ENCODE measurements around the gene LRRC7.

Gene LRRC7

GRCh38 chr1:69755647-69756046 is 187.9 kb downstream of the LRRC7 start:
- Histone ChIP-seq H3K27me3 (ENCODE audit: control insufficient read depth in 3 of 3, insufficient read depth in 3 of 3, low read depth in 1 of 3, low read length in 3 of 3) (no peaks in the 10 kb centered on the region), H3K79me1 (ENCODE audit: low read depth, low read length) (no peaks in the 10 kb centered on the region), H3K36me3 (replicated peaks in 1 of 2; ENCODE audit: control insufficient read depth in 2 of 2, insufficient read depth in 2 of 2, low read length in 2 of 2) (no peaks in the 10 kb centered on the region), H3K4me3 (ENCODE audit: low read length in 2 of 2) (no peak overlapping the region), H3K27ac (replicated peaks; ENCODE audit: low read length) (no peak overlapping the region), H2BK15ac (ENCODE audit: low read length) (no peak overlapping the region), H2AFZ (ENCODE audit: low read length) (no peak overlapping the region), H3K18ac (ENCODE audit: low read length) (no peak overlapping the region), H4K8ac (ENCODE audit: low read depth, low read length) (no peak overlapping the region), H2BK12ac (ENCODE audit: low read length) (no peak overlapping the region), H2BK5ac (ENCODE audit: low read length) (no peak overlapping the region), H4K91ac (ENCODE audit: low read depth, low read length, poor library complexity) (no peak overlapping the region), H2AK5ac (ENCODE audit: low read depth, low read length) (no peak overlapping the region), H3K9me3 (replicated peaks in 1 of 2; ENCODE audit: control insufficient read depth in 2 of 2, insufficient read depth in 1 of 2, low read depth in 1 of 2, low read length in 2 of 2) (no peaks in the 10 kb centered on the region), H3K4me2 (ENCODE audit: insufficient read depth, low read length, poor library complexity, severe bottlenecking) (no peak overlapping the region), H3K14ac (ENCODE audit: low read length) (no peak overlapping the region), H3K23ac (ENCODE audit: low read depth, low read length, poor library complexity) (no peak overlapping the region), H3K4me1 (ENCODE audit: control insufficient read depth in 2 of 2, insufficient read depth in 1 of 2, low read depth in 1 of 2, low read length in 2 of 2) (no peaks in the 10 kb centered on the region), H2BK120ac (ENCODE audit: low read depth, low read length) (no peak overlapping the region), H3K9ac (ENCODE audit: low read depth, low read length, poor library complexity) (no peak overlapping the region), H3K4ac (ENCODE audit: low read length) (no peak overlapping the region)
- no CpG with 5 or more reads among the region's 1 CpG for WGBS, 2 donors (ENCODE audit: extremely low coverage in 2 of 2, insufficient read length in 2 of 2, insufficient replicate concordance in 1 of 2)
- DNase-seq (ENCODE audit: low spot score), result no peak

DNA sequence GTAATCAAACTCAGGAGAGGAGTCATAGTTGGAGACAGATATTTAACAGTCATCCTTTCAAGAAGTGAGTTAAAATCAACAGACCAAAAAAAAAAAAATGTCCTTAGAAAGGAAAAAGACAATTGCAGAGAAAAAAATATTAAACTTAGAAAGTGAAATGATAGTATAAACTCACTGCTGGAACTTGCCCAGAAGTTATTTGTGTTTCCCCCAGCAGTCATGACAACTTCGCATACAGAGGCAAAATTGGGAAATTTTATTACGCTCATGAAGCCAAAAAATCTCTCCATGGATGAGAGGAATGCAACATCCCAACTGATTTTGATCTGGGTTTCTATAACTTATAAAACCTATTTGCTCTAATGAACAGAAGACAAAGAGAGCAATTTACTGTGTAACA is 198.2 kb downstream of the LRRC7 start:
- no peak overlapping the region for H4K91ac ChIP-seq (ENCODE audit: low read depth, low read length, poor library complexity)

DNA sequence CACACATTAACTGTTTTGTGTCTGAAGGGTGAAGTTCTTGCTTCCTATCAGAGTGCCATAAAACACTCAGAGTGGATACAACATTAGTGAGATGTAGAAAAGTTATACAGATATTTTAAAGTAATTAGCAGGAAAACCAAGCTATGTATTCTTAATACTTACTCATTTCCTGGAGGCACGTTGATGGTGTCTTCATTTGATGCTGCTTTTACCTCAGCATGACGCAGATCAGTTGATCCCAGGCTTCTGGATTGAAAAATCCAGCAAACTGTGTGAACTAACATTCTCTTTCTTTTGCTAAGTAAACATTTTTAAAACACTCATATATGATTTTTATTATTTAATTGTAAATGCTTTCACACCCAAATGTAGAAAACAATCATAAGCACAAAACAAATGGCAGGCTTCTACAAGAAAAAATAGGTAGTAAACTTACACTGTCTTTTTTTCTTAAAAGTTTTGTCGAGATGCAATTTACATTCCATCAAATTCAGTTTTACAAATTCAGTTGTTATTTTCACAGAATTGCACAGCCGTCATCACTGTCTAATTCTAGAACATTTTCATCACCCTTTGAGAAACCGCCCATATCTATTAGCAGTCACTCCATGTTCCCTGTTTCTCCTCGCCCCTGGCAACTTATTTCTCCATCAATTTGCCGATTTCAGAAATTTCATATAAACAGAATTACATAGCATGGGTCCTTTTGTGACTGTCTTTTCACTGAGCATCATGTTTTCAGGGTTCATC is 198.9 kb downstream of the LRRC7 start:
- no peak for DNase-seq (ENCODE audit: low spot score)
- H4K91ac ChIP-seq (ENCODE audit: low read depth, low read length, poor library complexity), result no peak overlapping the region
- H3K4me1 ChIP-seq (ENCODE audit: control insufficient read depth in 2 of 2, insufficient read depth in 1 of 2, low read depth in 1 of 2, low read length in 2 of 2), result no peaks in the 10 kb centered on the region
- no peak overlapping the region for H3K23ac ChIP-seq (ENCODE audit: low read depth, low read length, poor library complexity)
- no peak overlapping the region for H2BK15ac ChIP-seq (ENCODE audit: low read length)
- no peaks in the 10 kb centered on the region for H3K36me3 ChIP-seq (replicated peaks in 1 of 2; ENCODE audit: control insufficient read depth in 2 of 2, insufficient read depth in 2 of 2, low read length in 2 of 2)
- WGBS, 2 donors (ENCODE audit: extremely low coverage in 2 of 2, insufficient read length in 2 of 2, insufficient replicate concordance in 1 of 2), result no CpG with 5 or more reads among the region's 7 CpGs
- H4K8ac ChIP-seq (ENCODE audit: low read depth, low read length), result no peak overlapping the region
- H3K9ac ChIP-seq (ENCODE audit: low read depth, low read length, poor library complexity), result no peak overlapping the region
- no peak overlapping the region for H2AFZ ChIP-seq (ENCODE audit: low read length)
- no peak overlapping the region for H3K18ac ChIP-seq (ENCODE audit: low read length)
- H2AK5ac ChIP-seq (ENCODE audit: low read depth, low read length), result no peak overlapping the region
- no peak overlapping the region for H3K4me3 ChIP-seq (ENCODE audit: low read length in 2 of 2)
- no peak overlapping the region for H3K27ac ChIP-seq (replicated peaks; ENCODE audit: low read length)
- no peak overlapping the region for H3K4me2 ChIP-seq (ENCODE audit: insufficient read depth, low read length, poor library complexity, severe bottlenecking)
- no peaks in the 10 kb centered on the region for H3K79me1 ChIP-seq (ENCODE audit: low read depth, low read length)
- H2BK12ac ChIP-seq (ENCODE audit: low read length), result no peak overlapping the region
- H2BK5ac ChIP-seq (ENCODE audit: low read length), result no peak overlapping the region
- no peak overlapping the region for H2BK120ac ChIP-seq (ENCODE audit: low read depth, low read length)
- H3K4ac ChIP-seq (ENCODE audit: low read length), result no peak overlapping the region
- no peaks in the 10 kb centered on the region for H3K27me3 ChIP-seq (ENCODE audit: control insufficient read depth in 3 of 3, insufficient read depth in 3 of 3, low read depth in 1 of 3, low read length in 3 of 3)
- no peak overlapping the region for H3K14ac ChIP-seq (ENCODE audit: low read length)
- no peaks in the 10 kb centered on the region for H3K9me3 ChIP-seq (replicated peaks in 1 of 2; ENCODE audit: control insufficient read depth in 2 of 2, insufficient read depth in 1 of 2, low read depth in 1 of 2, low read length in 2 of 2)

More for the DNA sequence above, 198.2 kb downstream of the LRRC7 start:
- Histone ChIP-seq H3K4me3 (ENCODE audit: low read length in 2 of 2) (no peak overlapping the region), H3K9me3 (replicated peaks in 1 of 2; ENCODE audit: control insufficient read depth in 2 of 2, insufficient read depth in 1 of 2, low read depth in 1 of 2, low read length in 2 of 2) (no peaks in the 10 kb centered on the region), H3K18ac (ENCODE audit: low read length) (no peak overlapping the region), H2BK5ac (ENCODE audit: low read length) (no peak overlapping the region), H2BK15ac (ENCODE audit: low read length) (no peak overlapping the region), H3K4ac (ENCODE audit: low read length) (no peak overlapping the region), H2AK5ac (ENCODE audit: low read depth, low read length) (no peak overlapping the region), H3K4me2 (ENCODE audit: insufficient read depth, low read length, poor library complexity, severe bottlenecking) (no peak overlapping the region), H3K27ac (replicated peaks; ENCODE audit: low read length) (no peak overlapping the region), H3K27me3 (ENCODE audit: control insufficient read depth in 3 of 3, insufficient read depth in 3 of 3, low read depth in 1 of 3, low read length in 3 of 3) (no peaks in the 10 kb centered on the region), H3K36me3 (replicated peaks in 1 of 2; ENCODE audit: control insufficient read depth in 2 of 2, insufficient read depth in 2 of 2, low read length in 2 of 2) (no peaks in the 10 kb centered on the region), H3K23ac (ENCODE audit: low read depth, low read length, poor library complexity) (no peak overlapping the region), H2AFZ (ENCODE audit: low read length) (no peak overlapping the region), H3K4me1 (ENCODE audit: control insufficient read depth in 2 of 2, insufficient read depth in 1 of 2, low read depth in 1 of 2, low read length in 2 of 2) (no peaks in the 10 kb centered on the region), H3K14ac (ENCODE audit: low read length) (no peak overlapping the region), H3K9ac (ENCODE audit: low read depth, low read length, poor library complexity) (no peak overlapping the region), H4K8ac (ENCODE audit: low read depth, low read length) (no peak overlapping the region), H2BK12ac (ENCODE audit: low read length) (no peak overlapping the region), H2BK120ac (ENCODE audit: low read depth, low read length) (no peak overlapping the region), H3K79me1 (ENCODE audit: low read depth, low read length) (no peaks in the 10 kb centered on the region)
- no CpG with 5 or more reads among the region's 2 CpGs for WGBS, 2 donors (ENCODE audit: extremely low coverage in 2 of 2, insufficient read length in 2 of 2, insufficient replicate concordance in 1 of 2)
- DNase-seq (ENCODE audit: low spot score), result no peak

DNA sequence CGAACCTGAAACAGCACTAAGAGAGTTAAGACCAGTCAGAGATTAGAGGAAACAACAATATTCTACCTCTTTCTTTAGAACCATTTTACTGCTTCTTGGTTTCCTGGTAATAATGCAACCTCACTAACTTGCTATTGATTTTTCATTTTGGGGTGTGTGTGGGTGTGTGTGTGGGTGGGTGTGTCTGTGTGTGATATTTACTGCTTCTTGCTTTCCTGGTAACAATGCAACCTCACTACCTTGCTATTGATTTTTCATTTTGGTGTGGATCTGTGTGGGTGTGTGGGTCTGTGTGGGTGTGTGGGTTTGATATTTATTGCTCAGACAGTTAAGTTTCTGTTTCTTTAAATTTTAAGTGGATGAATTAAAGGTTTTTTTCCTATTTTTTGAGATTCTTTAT is 208.8 kb downstream of the LRRC7 start:
- H3K14ac ChIP-seq (ENCODE audit: low read length), result no peak overlapping the region
- H4K8ac ChIP-seq (ENCODE audit: low read depth, low read length), result no peak overlapping the region
- no peak overlapping the region for H3K18ac ChIP-seq (ENCODE audit: low read length)
- no peak overlapping the region for H3K23ac ChIP-seq (ENCODE audit: low read depth, low read length, poor library complexity)
- H2AFZ ChIP-seq (ENCODE audit: low read length), result no peak overlapping the region
- H3K27me3 ChIP-seq (ENCODE audit: control insufficient read depth in 3 of 3, insufficient read depth in 3 of 3, low read depth in 1 of 3, low read length in 3 of 3), result no peaks in the 10 kb centered on the region
- no peak overlapping the region for H2BK15ac ChIP-seq (ENCODE audit: low read length)
- H3K27ac ChIP-seq (replicated peaks; ENCODE audit: low read length), result no peak overlapping the region
- no peaks in the 10 kb centered on the region for H3K4me1 ChIP-seq (ENCODE audit: control insufficient read depth in 2 of 2, insufficient read depth in 1 of 2, low read depth in 1 of 2, low read length in 2 of 2)
- DNase-seq (ENCODE audit: low spot score), result no peak
- H3K4ac ChIP-seq (ENCODE audit: low read length), result no peak overlapping the region
- no peak overlapping the region for H2BK5ac ChIP-seq (ENCODE audit: low read length)
- H2AK5ac ChIP-seq (ENCODE audit: low read depth, low read length), result no peak overlapping the region
- H2BK120ac ChIP-seq (ENCODE audit: low read depth, low read length), result no peak overlapping the region
- no peak overlapping the region for H3K4me2 ChIP-seq (ENCODE audit: insufficient read depth, low read length, poor library complexity, severe bottlenecking)
- no peak overlapping the region for H4K91ac ChIP-seq (ENCODE audit: low read depth, low read length, poor library complexity)
- no peak overlapping the region for H3K4me3 ChIP-seq (ENCODE audit: low read length in 2 of 2)
- no peak overlapping the region for H2BK12ac ChIP-seq (ENCODE audit: low read length)
- H3K9ac ChIP-seq (ENCODE audit: low read depth, low read length, poor library complexity), result no peak overlapping the region
- H3K9me3 ChIP-seq (replicated peaks in 1 of 2; ENCODE audit: control insufficient read depth in 2 of 2, insufficient read depth in 1 of 2, low read depth in 1 of 2, low read length in 2 of 2), result no peaks in the 10 kb centered on the region
- no CpG with 5 or more reads among the region's 1 CpG for WGBS, 2 donors (ENCODE audit: extremely low coverage in 2 of 2, insufficient read length in 2 of 2, insufficient replicate concordance in 1 of 2)
- no peaks in the 10 kb centered on the region for H3K36me3 ChIP-seq (replicated peaks in 1 of 2; ENCODE audit: control insufficient read depth in 2 of 2, insufficient read depth in 2 of 2, low read length in 2 of 2)
- no peaks in the 10 kb centered on the region for H3K79me1 ChIP-seq (ENCODE audit: low read depth, low read length)

Data from neuronal stem cell (in vitro differentiated cells).